Activated T-cell treated with anti-CD3 and anti-CD28 coated beads for 48 hours (primary cell): ENCODE measurements around the gene TTC39C.
"Not testable (repeated sequence)": the region's sequence is repeated elsewhere in the genome, so short reads cannot be mapped to it uniquely, and the experiment has no call there.

Experiments used
- DNase-seq: peaks from one replicate; pipeline ENCODE4 v3.0.0-alpha.2; 2020; ENCODE audit warnings: low read depth

TTC39C gene

DNA sequence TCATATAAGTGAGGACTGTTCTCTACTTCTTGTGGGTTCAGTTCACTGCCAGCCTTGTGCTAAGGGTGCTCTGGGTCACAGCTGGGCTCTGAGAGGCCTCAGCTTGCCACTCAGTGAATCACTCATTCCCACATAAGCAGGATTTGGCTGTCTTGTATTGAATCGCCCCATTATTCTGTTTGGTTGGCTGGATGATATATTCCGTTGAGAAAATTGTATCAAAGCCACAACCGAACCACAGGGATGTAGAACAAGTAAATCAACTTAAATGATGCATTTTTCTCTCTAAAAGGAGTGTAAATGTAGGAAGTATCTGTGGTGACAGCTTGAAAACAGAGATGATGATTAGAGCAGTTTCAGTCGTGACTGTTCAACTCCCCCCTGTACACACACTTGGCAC, 39.6 kb downstream of the TTC39C start:
- DNase-seq: peak; percentile 26

- no peak for DNase-seq
These were observed 40.7 kb downstream of the TTC39C start for GRCh38 chr18:24055009-24055804.

DNA sequence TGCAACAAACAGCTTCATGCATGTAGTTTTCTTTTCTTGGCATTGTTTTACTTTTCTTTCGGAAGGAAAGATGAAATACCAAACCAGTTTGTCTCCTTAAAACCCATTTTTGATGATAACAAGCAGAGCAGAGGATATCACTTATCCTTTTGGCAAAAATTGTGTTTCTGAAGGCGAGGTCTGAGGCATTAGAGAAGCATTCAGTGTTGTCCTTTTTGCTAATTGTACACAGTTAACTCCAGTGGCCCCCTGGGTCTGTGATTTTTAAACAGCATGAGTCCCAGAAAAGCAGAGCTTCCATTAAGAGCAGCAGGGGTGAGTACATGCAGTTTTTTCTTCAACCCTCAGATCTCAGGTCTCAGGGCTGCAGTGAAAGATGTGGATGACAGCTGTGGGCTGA, 41.3 kb downstream of the TTC39C start:
- DNase-seq: no peak

DNA sequence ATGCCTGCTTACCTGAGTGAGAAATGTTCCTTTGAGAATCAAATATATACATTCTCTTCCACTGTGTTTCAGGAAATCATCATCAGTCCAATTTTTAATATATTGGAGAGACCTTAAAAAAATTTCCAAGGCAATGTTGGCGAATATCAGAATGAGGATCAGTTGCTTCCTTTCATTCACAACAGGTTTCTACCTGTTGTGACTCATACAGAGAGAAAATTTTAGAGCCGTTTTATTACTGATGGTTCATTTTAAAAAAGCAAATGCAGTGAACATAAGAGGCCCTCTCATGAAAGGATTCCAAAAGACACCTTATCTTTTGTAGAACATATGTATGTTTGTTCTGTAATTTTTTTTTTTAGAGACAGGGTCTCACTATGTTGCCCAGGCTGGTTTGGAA, 42.0 kb downstream of the TTC39C start:
- no peak for DNase-seq

GRCh38 chr18:24057804-24058203, 43.2 kb downstream of the TTC39C start:
- DNase-seq: no peak

DNA sequence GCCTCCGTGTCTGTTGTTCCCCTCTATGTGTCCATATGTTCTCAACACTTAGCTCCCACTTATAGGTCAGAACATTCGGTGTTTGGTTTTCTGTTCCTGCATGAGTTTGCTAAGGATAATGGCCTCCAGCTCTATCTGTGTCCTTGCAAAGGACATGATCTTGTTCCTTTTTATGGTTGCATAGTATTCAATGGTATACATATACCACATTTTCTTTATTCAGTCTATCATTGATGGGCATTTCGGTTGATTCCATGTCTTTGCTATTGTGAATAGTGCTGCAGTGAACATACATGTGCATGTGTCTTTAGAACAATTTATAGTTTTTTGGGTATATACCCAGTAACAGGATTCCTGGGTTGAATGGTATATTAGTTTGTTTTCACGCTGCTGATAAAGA, 44.8 kb downstream of the TTC39C start:
- not testable (repeated sequence) for DNase-seq

DNA sequence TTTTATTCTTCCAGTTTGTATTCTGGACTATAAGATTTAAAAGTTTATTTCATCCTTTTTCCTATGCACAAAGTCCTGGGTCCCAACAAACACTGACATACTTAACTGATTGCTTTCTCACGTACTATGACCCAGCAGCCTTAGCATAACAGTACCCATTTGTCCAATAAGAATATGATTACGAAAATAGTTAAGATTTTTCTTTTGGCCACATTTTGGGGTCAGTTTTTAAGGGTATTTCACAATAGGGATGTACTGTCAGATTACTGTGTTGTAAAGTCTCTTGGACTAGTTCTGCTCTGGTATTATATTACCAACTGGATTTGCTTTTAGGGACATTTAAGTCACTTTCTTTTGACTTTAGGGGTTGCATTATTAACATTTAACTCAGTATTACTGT, 46.1 kb downstream of the TTC39C start:
- no peak for DNase-seq

- DNase-seq: no peak
These were observed 48.7 kb downstream of the TTC39C start for GRCh38 chr18:24063121-24063731.

DNA sequence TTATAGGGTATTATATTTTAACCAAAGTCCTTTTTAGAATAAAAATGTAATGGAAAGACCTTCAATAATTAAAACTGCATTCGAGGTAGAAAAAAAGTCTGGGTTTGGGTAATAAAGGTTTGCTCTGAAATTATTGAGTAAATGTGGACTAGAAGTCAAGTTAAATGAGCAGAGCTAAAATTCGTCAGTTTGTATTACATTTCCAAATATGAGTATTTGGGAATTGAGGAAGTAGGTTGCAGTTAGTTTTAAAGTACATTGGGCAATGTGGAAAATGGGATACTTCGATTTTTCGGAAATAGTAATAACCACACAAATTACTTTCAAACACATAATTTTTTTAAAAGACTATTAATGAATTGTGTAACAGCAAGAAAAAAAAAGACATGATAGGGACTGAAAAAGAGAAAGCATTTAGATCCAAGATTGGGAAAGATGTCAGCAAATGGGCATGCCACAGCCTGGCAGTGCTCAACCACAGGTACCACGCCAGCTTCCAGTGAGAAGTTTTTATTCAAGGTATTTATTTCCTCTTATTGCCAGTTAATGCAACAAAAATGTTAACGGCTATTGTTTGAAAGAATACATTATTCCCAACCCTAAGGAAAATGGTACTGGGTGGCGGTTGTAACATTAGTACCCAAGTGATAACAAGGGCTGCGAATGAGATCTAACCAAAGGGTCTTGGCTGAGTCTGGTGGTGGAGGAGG, 50.0 kb downstream of the TTC39C start:
- DNase-seq: no peak

DNA sequence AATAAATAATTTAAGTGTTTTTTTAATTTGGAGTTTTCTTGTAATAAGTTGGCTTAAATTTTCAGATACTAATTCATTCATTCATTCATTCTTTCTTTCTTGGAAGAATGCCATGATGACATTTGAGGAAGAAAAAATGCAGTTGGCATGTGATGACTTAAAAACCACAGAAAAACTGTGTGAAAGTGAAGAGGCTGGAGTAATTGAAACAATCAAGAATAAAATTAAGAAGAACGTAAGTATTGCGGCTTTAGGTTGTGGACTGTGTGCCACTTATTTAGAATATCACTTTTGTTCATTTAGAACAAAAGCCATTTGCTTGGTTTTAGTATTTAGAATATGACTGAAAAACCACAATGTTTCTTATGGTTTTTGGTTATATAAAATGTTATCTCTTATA, 51.4 kb downstream of the TTC39C start:
- DNase-seq: no peak

- no peak for DNase-seq
These were observed 54.6 kb downstream of the TTC39C start for GRCh38 chr18:24068945-24069693.

GRCh38 chr18:24071029-24071428, 56.5 kb downstream of the TTC39C start:
- DNase-seq: no peak

GRCh38 chr18:24071779-24072178, 57.2 kb downstream of the TTC39C start:
- DNase-seq: no peak

DNA sequence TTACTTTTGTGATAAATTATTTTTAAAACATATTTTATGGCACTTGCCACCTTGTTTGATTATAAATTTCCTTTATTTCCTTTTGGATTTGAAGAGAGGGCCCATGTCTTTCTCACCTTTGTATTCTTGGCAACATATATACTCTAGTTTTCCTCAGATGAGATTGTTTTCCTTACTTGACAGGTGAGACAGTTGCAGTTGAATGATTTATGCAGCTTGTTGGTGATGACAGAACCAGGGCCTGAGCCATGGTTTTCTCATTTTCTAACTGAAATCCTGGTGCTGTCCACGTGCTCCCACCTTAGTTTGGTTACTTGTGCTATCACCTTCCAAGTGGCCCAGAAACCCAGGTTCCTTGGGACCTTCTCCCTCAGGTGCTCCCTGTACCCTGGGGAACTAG, 58.2 kb downstream of the TTC39C start:
- no peak for DNase-seq

DNA sequence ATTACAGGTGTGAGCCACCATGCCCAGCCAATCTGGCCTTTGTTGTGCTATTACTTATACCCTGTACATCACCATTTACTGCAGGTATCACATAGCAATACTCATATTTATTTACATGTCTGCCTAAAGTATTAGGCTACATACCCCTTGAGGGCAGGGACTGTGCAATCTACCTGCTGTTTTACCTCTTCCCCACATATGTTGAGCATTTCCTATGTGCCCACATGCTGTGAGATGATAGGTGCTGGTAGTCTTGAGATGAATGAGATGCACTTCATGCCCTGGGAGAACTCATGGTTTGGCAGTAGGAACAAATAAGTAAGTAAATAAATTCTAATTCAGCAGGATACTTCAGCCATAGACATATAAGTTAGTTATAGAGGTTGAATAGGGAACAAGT, 59.2 kb downstream of the TTC39C start:
- no peak for DNase-seq

GRCh38 chr18:24074757-24075156, 60.2 kb downstream of the TTC39C start:
- not testable (repeated sequence) for DNase-seq

- peak; percentile 76 for DNase-seq
These were observed 61.4 kb downstream of the TTC39C start for GRCh38 chr18:24075767-24076597.

DNA sequence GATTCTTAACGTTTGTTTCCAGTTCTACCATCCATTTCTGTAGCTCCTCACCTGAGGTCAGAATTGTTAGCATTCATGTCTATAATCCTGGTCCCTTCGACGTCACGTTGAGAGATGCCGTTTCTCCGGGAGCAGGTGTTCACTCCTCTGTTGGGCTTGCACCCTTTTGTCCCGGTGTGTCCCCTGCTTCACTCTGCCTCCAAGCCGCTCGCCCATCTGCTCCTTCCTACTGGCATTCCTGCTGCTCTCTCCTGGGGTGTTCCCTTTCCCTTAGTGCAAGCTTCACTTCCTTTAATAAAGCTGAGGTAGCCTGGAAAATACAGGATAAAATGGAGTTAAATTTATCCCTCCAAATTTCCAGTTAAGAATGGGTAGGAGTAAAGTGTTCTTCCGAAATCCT, 62.4 kb downstream of the TTC39C start:
- DNase-seq: no peak

- no peak for DNase-seq
These were observed 63.8 kb downstream of the TTC39C start for GRCh38 chr18:24078391-24078790.

DNA sequence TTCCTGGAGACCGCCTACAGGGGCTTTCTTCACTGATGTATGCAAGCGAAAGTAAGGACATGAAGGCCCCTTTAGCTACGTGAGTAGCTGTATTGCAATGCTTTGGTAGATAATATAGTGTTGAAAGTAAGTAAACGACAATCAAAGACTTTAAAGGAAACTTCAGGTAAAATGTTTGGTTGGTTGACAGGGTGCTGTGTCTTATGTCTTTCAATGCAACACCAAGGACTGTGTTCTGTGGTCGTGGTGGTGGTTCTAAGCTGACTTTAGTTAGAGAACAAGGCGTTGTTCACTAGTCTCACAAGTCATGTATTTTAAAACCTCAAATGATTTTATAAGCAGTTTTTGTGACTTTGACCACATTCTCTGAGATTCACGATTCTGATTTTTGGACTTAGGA, 66.3 kb downstream of the TTC39C start:
- DNase-seq: no peak

- DNase-seq: no peak
These were observed 69.0 kb downstream of the TTC39C start for GRCh38 chr18:24083550-24083949.

- DNase-seq: no peak
These were observed 71.5 kb downstream of the TTC39C start for GRCh38 chr18:24086082-24086481.
